Limb (tissue), 2 donors: Measurements from ENCODE around the gene FLCN.
"Not testable (repeated sequence)": the region's sequence is repeated elsewhere in the genome, so short reads cannot be mapped to it uniquely, and the experiment has no call there.

Experiments used
- DNase-seq, 2 donors: peaks; one replicate each; pipeline ENCODE4 v3.0.0-alpha.2; 2016; ENCODE audit errors: extremely low spot score in 2 of 2

The FLCN gene

GRCh38 chr17:17237026-17237799, at the start of gene FLCN:
Gene FLCN (minus strand): TSS chr17:17237168. CDS start chr17:17228137, 9,031 bp downstream.
- peak; percentile 91 to 92 for DNase-seq

- DNase-seq: no peak
Measured at GRCh38 chr17:17285951-17286350, 49.0 kb upstream of the FLCN start.

GRCh38 chr17:17280613-17281549, 43.9 kb upstream of the FLCN start, which contains the start of gene COPS3:
Gene COPS3 (minus strand): TSS chr17:17281246. CDS start chr17:17281186, 60 bp downstream.
- DNase-seq: peak; percentile 97 to 98

GRCh38 chr17:17279316-17279715, 42.3 kb upstream of the FLCN start:
- no peak for DNase-seq

GRCh38 chr17:17277431-17277830, 40.5 kb upstream of the FLCN start:
- DNase-seq: not testable (repeated sequence)

GRCh38 chr17:17275971-17276370, 39.0 kb upstream of the FLCN start:
- DNase-seq: no peak

- no peak for DNase-seq
Measured at GRCh38 chr17:17269926-17270773, 33.2 kb upstream of the FLCN start.

- DNase-seq: no peak
Measured at GRCh38 chr17:17264430-17264829, 27.5 kb upstream of the FLCN start.

- DNase-seq: no peak
Measured at GRCh38 chr17:17258998-17259397, 22.0 kb upstream of the FLCN start.

GRCh38 chr17:17258011-17258410, 21.0 kb upstream of the FLCN start:
- DNase-seq: no peak

GRCh38 chr17:17256316-17256715, 19.3 kb upstream of the FLCN start:
- no peak for DNase-seq

- DNase-seq: not testable (repeated sequence)
Measured at GRCh38 chr17:17255689-17256088, 18.7 kb upstream of the FLCN start.

- DNase-seq: no peak
Measured at GRCh38 chr17:17254036-17254435, 17.1 kb upstream of the FLCN start.

GRCh38 chr17:17253406-17253805, 16.4 kb upstream of the FLCN start:
- no peak for DNase-seq

- DNase-seq: no peak
Measured at GRCh38 chr17:17252149-17252661, 15.2 kb upstream of the FLCN start.

- DNase-seq: no peak
Measured at GRCh38 chr17:17246879-17247278, 9.9 kb upstream of the FLCN start.

- DNase-seq: no peak
Measured at GRCh38 chr17:17243163-17243562, 6.2 kb upstream of the FLCN start.

GRCh38 chr17:17242246-17242645, 5.3 kb upstream of the FLCN start:
- DNase-seq: no peak

- DNase-seq: no peak
Measured at GRCh38 chr17:17241656-17242055, 4.7 kb upstream of the FLCN start.

GRCh38 chr17:17239832-17240231, 2.9 kb upstream of the FLCN start:
- DNase-seq: no peak
